SK-N-SH (cell line): ENCODE results near the gene PZP.

Source experiments
- CTCF ChIP-seq: fragments of 200-600 bp; sonication (generic); IDR thresholded peaks from 2 replicates; pipeline ENCODE4 v1.6.1; 2017; ENCODE audit warnings: antibody characterized with exemption, mild to moderate bottlenecking, moderate library complexity
- EP300 ChIP-seq, 2 experiments: IDR thresholded peaks; 2 replicates each; pipeline versions ENCODE4 v1.4.0 to v1.6.1; 2012; ENCODE audit warnings: borderline replicate concordance in 1 of 2, low read depth in 1 of 2, low read length in 1 of 2
- FOXM1 ChIP-seq: IDR thresholded peaks from 2 replicates; pipeline ENCODE4 v1.4.0; 2012; ENCODE audit warnings: low read depth, mild to moderate bottlenecking
- MAX ChIP-seq: IDR thresholded peaks from 2 replicates; pipeline ENCODE4 v1.4.0; 2012; ENCODE audit warnings: low read depth
- MEF2A ChIP-seq: IDR thresholded peaks from 2 replicates; pipeline ENCODE4 v1.4.0; 2012; ENCODE audit warnings: low read depth, borderline replicate concordance
- MXI1 ChIP-seq: IDR thresholded peaks from 2 replicates; pipeline ENCODE4 v1.6.1; 2012; ENCODE audit warnings: mild to moderate bottlenecking, low read depth, low read length, improper control_type of control experiment
- NFIC ChIP-seq: IDR thresholded peaks from 2 replicates; pipeline ENCODE4 v1.4.0; 2012; ENCODE audit warnings: borderline replicate concordance
- REST ChIP-seq: IDR thresholded peaks from 2 replicates; pipeline ENCODE4 v1.6.1; 2012; ENCODE audit warnings: mild to moderate bottlenecking, low read depth, low read length, moderate library complexity
- RFX5 ChIP-seq: IDR thresholded peaks from 2 replicates; pipeline ENCODE4 v1.6.1; 2012; ENCODE audit warnings: mild to moderate bottlenecking, improper control_type of control experiment, low read length
- SIN3A ChIP-seq: IDR thresholded peaks from 2 replicates; pipeline ENCODE4 v1.6.1; 2012; ENCODE audit warnings: low read depth, mild to moderate bottlenecking, low read length, moderate library complexity, borderline replicate concordance
- TAF1 ChIP-seq: IDR thresholded peaks from 2 replicates; pipeline ENCODE4 v1.6.1; 2012; ENCODE audit warnings: low read depth, mild to moderate bottlenecking, low read length, moderate library complexity, borderline replicate concordance
- TCF12 ChIP-seq: IDR thresholded peaks from 2 replicates; pipeline ENCODE4 v1.4.0; 2012
- USF1 ChIP-seq: IDR thresholded peaks from 2 replicates; pipeline ENCODE4 v1.4.0; 2012; ENCODE audit warnings: low read depth, borderline replicate concordance
- ZBTB33 ChIP-seq: IDR thresholded peaks from 2 replicates; pipeline ENCODE4 v1.4.0; 2012; ENCODE audit warnings: low read depth, borderline replicate concordance

- TF ChIP-seq ZBTB33 (no peak), REST (no peak), NFIC (no peak), SIN3A (no peak), CTCF (no peak), USF1 (no peak), TAF1 (no peak), MEF2A (no peak), MAX (no peak), MXI1 (no peak), EP300 (IDR thresholded peaks at IDR 0.05; ENCODE audit: borderline replicate concordance in 1 of 2, low read depth in 1 of 2, low read length in 1 of 2) (no peak), RFX5 (no peak), FOXM1 (no peak), TCF12 (no peak)
Observed at GRCh38 chr12:9198012-9198411, 10.2 kb downstream of the PZP start.
